GM18870 (cell line): ENCODE measurements around the gene SMARCE1.

Experiments used
- ATAC-seq: cut with Tn5 transposase; IDR thresholded peaks from one replicate; pipeline ENCODE4 v1.9.1; 2021; ENCODE audit warnings: moderate library complexity; ENCODE audit not compliant: unreplicated experiment

Gene SMARCE1

DNA sequence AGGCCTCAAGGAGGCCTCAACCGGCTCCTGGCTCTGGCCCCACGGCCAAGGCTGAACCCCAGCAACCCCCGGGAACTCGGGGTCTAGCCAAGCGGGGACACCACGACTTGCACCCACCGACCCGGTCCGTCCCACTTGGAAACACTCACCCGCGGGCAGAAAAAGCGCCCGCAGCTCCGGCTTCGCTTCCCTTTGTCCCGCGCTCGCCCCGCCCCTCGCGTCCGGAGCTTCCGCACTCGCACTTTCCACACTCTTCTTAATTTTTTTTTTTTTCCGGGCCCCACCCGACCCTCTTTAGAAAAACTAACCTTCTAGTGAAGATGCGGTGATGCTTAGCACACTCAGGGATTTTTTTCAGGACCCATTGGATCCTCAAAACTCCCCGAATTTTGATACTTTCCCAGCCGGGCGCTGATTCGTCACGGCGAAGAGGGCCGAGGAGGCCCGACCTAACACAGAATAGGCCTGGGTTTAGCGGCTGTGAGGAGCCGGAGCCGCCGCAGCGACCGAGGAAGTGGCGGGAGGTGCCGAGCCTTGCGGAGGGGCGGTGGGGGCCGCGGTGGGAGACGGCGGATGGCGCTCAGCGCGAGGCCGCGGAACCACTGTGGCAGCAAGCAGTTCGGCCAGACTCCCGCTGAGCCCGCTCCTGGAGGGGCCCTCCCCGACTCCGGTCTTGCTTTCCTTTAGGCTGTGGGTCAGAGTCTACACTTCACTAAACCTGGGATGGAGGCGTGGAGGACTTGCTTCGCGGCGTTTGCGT lies at the start of gene SMARCE1:
Gene SMARCE1, minus strand, starts transcription at position 195 of the 760 bp plus-strand sequence. CDS start 2,016 bp downstream, outside the sequence.
- ATAC-seq = no peak

DNA sequence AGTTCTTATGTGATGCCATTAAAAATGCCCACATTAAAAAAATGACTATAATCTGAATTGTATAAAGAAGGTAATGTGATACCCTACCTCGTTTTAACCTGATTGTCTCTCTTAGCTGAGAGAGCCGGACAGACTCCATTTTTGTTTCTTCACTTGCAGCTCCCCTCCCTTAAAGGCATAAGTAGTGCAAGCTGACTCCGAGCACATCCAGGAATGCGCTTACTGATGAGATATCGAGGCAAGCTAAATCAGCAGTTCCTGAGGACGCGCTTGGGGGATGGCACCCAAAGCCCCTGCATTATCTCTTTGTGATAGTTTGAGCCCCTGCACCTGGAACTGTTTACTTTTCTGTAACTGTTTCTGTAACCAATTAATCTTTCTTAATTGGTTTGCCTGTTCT lies 49.7 kb upstream of the SMARCE1 start:
- no peak for ATAC-seq

DNA sequence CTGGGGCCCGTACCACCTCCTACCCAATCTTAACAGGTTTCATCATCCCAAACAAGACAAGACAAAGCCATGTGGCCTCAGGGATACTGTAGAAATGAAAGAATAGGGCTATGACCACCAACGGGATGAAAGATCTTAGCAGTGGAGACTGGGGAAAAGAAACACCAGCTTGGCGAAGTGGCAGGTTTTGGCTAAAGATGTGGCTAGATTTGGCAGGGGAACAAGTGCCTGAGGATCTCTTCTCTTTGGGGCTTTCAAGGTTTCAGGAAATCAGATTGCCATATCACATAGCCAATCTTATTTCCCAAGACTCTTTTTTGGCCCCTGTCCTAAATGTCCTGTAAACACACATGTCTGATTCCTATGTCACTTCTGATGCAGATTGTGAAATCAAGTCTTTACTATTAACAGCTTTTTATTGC lies 49.0 kb upstream of the SMARCE1 start:
- no peak for ATAC-seq

DNA sequence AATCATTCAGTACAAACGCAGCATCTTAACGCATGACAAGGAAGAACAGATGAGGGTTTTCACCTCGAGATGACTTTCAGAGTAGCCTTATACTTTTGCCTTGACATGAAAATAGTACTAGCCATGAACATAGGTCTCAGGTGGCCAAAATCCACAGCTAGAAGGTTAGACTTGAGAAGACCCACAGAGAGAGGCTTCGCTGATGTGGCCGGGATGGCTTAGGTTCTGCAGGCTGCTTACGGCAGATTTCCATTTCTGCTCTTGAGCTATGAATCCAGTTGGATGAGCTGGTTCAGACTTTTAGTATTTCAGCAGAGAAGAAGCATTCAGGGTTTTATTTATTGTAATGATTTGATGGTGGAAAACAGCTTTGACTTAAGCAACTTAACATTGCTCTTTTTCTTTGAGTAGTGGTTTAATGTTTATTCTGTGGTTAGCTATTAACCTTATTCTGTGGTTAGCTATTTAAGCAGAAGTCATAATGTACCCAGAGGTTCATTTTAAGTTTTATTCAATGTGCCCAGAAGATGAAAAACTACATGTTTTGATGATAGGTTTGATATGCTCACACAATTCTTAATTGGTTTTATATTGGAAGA lies 48.4 kb upstream of the SMARCE1 start:
- no peak for ATAC-seq

DNA sequence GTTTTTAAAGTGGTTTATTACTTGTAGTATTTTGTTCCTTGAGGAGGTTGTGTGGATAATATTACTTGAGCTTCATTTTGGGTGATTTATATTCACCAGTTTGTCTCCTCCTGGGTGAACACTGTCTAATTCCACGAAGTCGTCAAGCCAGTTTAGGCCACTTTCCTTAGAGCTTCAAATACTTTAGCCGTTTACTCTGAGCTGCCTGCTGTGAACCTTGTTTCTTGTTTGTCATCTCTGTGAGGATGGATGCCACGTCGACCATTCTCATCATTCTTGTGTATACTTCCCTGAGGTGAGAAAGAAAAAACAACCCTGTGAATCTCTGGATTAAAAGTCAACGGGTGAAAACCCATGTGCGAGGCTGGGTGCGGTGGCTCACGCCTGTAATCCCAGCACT lies 47.0 kb upstream of the SMARCE1 start:
- no peak for ATAC-seq

DNA sequence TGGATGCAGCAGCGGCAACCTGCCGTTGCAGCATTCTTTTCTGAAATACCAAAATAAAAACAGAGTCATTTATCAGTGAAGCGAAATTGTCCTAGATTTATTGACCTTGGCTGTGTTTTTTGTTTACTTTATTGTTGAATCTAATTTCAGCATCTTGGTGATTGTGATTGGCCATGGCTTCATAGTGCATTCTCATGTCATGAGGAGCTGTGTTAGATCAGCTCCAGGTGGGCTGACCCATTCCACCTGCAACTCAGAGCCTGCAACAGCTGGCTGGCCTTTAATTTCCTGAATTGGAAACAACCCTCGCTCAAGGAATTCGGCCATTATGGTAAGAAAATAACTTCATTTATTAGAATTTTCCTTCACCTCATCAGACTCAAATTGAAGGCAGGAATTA lies 39.5 kb upstream of the SMARCE1 start:
- ATAC-seq = no peak

DNA sequence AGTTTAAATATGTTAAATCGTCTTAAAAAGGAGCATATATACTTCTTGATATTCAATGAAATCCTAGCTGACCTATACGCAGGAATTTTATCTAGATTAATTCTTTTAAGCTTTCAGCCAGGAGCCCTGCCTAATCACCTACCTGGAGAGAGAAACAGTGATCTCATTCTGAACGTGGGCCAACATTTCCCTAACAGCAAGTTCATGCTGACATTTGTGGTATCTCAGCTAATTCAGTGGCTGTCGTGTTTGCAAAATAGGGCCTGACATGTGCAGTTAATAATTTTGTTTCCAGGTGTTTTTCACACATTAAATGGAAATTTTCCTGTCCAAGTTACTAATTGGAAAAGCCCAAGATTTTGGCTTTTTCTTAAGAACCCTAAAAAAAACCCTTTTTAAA lies 38.6 kb upstream of the SMARCE1 start:
- ATAC-seq = no peak

DNA sequence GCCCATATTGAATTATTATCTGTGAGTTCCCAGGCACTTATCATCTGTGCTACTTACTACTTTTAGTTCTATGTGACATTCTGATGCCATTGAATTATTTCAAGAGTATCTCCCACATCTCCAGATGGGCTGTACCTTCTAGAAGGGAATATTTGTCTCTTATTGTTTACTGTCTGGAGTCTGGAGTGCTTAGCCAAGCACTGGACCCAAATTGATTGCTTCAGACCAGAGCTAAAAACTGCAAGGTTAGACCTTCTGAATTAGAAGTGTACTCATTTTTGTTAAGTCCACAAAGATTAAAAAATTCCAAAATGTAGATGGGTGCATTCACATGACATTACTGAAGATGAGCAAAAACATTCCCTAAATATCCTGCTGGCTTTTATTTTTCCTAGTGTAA lies 33.4 kb upstream of the SMARCE1 start:
- ATAC-seq = no peak

DNA sequence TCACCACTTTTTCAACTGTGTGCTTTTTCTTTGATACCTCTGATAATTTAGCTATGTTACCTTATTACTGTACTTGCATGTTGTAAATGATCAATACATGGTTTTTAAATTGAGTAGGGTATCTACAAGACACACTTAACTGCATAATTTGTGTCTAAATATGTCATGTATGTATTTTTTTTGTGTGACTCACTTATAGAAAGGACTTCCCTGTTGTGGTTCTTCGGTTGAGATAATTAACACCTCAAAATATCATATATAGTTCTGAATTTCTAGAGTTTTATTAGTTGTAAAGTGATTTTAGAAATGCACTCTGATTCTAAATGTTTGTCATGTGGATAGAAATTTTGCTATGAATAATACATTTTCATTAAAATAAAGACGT lies 31.9 kb upstream of the SMARCE1 start:
- ATAC-seq = no peak

DNA sequence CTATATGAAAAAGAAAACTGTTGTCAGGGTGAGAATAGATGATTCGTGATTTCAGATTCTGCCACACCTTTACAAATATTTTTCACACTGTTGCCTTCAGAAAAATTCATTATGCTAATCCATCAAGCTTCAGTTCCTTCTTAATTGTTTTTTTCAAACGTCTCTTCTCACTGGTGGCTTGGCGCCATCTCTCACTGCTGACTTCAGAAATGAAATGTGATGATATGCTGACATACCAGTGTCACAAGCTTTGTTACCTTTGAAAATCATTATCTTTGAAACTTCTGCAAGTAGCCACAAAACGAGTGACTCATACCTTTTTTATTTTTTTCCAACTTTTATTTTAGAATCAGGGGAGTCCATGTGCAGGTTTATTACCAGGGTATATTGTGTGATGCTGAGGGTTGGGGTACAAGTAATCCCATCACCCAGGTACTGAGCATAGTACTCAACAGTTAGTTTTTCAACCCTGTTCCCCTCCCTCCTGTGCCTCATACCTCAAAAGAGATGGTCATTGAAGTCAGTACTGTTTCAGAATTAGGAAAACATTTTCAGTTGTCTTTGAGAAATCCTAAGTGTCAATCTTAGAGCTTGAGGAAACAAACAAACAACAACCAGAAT lies 31.4 kb upstream of the SMARCE1 start:
- ATAC-seq = no peak

DNA sequence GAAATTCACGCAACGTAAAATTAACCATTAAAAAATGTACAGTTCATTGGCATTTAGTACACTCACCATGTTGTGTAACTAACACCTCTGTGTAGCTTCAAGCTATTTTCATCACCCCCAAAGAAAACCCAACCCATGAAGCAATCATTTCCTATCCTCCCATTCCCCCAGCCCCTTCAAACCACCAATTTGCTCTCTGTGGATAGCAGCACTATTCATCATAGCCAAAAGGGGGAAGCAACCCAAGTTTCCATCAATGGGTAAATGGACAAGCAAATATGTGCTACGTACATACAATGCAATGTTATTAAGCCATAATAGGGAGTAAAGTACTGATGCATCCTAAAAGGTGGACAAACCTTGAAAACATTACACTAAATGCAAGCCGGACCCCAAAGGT lies 28.3 kb upstream of the SMARCE1 start:
- ATAC-seq = no peak

DNA sequence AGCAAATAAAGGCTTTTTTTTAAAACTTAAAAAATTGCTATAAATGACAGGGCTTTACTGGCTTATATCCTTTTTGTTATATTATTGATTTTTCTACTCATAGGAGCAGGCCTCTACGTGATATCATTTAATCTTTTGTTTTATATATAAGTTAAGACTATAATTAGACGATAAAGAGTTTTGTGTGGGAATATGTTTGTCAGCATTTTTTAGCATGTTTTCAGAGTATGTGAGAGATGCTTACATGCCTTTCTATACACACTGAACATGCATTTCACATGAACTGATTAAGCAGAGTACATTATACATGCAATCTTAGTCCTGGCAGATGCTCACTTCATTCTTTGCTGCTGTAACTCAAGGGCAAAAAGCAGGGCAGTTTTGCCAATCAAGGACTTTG lies 25.0 kb upstream of the SMARCE1 start:
- ATAC-seq = no peak

DNA sequence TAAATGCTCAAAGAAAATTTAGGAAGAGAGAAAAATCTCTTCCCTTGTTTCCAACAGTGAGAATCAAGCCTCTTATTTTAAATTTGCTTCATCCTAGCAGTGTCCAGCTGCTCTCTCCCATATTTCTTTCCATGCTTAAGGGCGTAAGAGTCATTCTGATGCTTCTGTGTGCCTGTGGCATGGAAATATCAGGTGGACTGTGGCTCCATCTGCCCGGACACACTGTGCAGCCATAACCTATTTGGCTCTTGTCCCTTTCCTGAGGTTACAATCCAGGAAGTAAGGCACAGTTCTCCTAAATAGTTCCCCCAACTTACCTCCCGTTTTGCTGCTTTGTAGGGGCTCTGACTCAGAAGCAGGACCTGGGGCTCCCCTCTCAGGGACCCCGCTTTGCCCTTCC lies 23.7 kb upstream of the SMARCE1 start:
- no peak for ATAC-seq

DNA sequence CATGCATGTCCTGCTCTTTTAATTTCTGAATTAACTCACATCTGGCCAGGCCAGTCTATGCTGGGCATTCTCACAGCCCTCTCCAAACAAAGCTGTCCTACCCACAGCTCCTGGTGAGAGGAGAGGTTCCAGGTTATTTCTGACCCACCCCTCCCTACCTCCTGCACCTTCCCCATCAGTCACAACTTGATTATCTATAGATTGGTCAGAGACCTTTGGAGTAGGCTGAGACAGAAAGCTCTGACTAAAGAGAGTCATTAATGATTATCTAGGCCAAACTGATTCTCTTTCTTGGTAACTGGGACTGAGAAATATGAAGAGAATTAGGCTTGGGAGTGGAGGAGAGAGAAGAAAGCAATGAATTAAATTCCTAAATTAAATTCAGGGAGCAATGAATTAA lies 18.7 kb upstream of the SMARCE1 start:
- ATAC-seq = no peak

DNA sequence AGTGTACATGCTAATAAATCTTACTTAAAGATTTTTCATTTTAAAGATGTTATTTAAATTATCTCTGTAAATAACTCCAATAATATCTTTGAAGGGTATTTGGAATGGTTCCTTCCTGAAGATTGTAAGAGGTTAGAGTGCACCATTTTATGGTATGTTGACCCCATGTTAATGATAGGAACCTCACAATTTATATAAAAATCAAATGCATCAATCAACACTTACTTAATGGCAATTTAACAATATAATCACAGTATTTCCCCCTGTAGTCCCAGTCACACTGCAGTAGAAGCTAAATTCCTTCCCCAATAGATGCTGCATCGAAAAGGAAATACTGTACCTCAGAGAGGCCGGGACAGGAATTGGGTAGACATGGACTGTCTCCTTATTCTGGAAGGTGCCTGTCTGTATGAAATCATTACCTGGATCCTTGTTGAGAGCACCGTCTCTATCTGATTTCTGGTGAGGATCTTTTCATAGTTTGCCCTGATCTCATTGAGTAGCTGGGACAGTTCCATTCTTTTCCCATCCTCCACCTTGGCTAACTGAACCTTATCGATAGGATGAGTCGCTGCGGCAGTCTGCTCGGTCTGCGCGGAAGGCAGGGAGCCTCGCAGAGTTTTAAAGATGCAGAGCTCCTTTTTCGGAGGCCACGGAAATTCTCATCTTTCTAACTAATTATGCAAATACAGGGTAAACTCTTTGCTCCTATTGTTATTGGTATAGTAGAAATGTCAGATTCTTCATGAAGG lies 17.1 kb upstream of the SMARCE1 start, which contains the start of gene KRT222:
Gene KRT222, minus strand, starts transcription at position 596 of the 752 bp plus-strand sequence. Its CDS starts 78 bp downstream, at position 518.
- ATAC-seq = no peak

DNA sequence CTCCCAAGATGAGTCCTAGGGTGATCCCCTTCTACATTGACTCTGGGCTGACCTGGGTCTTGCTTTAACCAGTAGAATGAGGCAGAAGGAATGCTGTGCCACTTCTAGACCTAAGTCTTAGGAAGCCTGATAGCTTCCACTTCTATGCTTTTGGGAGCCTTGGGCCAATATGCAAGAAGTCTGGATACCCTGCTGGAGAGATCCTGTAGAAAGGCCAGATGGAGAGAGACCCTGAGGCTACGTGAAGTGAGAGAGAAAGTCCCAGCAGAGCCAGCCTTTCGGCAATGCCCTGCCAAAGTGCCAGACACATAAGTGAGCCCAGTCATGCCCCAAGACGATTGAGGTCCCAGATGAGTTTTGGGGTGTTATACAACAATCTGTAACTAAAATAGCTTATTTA lies 15.6 kb upstream of the SMARCE1 start:
- ATAC-seq = no peak

DNA sequence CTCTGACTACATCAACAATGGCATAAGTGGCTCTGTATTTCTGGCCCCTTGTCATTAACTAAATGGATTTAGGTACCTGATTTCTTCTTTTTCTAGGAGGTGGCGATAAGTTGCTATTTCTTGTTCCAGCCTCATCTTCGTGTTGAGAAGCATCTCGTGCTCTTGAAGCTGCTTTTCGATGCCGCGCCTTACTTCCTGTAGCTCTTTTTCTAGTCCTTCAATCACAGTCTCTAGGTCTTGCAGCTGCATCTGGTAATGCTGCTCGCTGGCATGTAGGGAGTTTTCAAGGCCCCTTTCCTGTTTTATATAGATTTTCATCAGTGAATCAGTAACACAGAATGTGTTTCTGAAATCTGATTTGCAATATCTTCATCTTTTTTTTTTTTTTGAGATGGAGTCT lies 12.3 kb upstream of the SMARCE1 start:
- no peak for ATAC-seq

DNA sequence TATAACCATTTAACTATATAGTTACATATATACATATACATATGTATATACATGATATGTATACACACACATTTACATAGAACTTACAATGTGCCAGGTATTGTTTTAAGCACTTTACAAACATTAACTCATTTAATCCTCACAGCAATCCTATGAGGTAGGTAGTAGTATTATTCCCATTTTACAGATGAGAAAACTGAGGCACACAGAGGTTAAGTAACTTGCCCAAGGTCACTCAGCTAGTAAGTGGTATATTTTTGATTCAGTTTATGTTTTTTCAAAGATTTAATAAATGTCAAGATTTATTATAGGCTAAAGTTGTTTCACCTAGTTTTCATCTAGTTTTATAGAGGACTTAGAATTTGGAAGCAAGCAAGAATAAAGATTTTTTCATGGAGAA lies 10.8 kb upstream of the SMARCE1 start:
- no peak for ATAC-seq

DNA sequence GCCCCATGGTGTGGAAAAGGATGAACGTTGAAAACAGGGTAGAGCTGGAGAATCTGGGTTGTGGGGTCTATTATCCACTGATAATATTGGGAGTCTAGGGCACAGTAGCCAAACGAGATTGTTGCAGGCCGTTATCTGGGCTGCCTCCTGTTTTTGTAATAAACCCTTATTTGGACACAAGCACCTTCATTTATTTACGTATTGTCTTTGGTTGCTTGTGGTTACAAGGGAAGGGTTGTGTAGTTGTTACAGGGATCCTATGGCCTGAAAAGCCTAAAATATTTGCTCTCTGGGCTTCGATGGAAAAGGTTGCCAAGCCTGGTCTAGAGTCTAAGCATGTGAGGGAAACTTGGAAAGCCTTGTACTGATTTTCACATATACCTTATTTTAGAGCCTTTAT lies 4.3 kb upstream of the SMARCE1 start:
- no peak for ATAC-seq

DNA sequence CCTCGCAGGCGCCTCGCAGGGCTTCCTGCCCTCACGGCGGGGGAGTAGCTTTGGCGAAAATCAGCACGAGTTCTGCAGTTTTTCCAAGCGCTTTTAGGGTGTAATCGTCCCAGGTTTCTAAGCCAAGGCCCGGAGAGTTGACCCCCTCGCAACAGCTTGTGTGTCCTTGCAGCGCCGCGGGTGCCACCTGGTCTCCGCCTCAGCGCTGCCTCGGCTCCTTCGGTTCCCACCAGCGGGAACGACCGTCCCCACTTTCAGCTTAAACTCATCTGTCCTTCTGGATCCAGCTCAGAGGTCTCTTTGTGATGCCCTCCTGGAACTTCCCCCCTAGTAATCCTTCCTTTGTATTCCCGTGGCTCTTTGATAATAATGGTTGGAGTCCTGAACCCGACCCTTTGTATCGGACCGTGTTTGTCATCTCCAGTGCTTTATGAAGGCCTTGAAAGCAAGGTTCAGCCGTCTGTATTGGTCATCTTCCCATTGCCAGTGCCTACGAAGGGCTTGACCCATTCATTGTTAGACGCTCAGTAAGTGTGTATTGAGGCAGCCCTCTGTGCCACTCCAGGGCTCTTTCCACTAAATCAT lies 858 bp upstream of the SMARCE1 start:
- ATAC-seq = no peak
